Measurements from ENCODE around the gene TUBB1.

TUBB1 gene

GRCh38 chr20:59035381-59035780, 16.2 kb downstream of the TUBB1 start:
- Histone ChIP-seq H3K36me3 (replicated peaks; ENCODE audit: insufficient read depth, low read length) (peaks cover 12% of the 10 kb centered on the region), H2AFZ (ENCODE audit: low read length) (no peak overlapping the region), H3F3A (ENCODE audit: insufficient read depth, low read length) (peaks cover 19% of the 10 kb centered on the region), H4K20me1 (ENCODE audit: insufficient read depth, low read length) (0 out of 2 replicates have a peak, but pooled peaks cover 4% of the 10 kb centered on the region), H3K9me3 (replicated peaks; ENCODE audit: insufficient read depth, low read length) (no peaks in the 10 kb centered on the region), H3K9ac (ENCODE audit: low read length) (no peak overlapping the region), H3K4me2 (ENCODE audit: low read depth, low read length) (no peak overlapping the region), H3K4me3 (ENCODE audit: low read length) (no peak overlapping the region), H3K27me3 (replicated peaks; ENCODE audit: insufficient read depth, low read length) (no peaks in the 10 kb centered on the region), H3K27ac (ENCODE audit: low read length) (no peak overlapping the region), H3K9me2 (replicated peaks; ENCODE audit: insufficient read depth, low read length) (no peaks in the 10 kb centered on the region), H3K79me2 (ENCODE audit: low read length) (peaks cover 68% of the 10 kb centered on the region), H3K4me1 (ENCODE audit: low read length) (peaks cover 17% of the 10 kb centered on the region)
- no peak for TF ChIP-seq EZH2phosphoT487 (IDR thresholded peaks at IDR 0.05; ENCODE audit: low read length)
- no peak for TF ChIP-seq EZH2 (optimal IDR thresholded peaks at IDR 0.05; ENCODE audit: low read depth, low read length)
- TF ChIP-seq CTCF (IDR thresholded peaks at IDR 0.05; ENCODE audit: low read length) = no peak
- no peak for DNase-seq

GRCh38 chr20:59037386-59037785, 18.2 kb downstream of the TUBB1 start:
- no peak for DNase-seq
- no peaks in the 10 kb centered on the region for H3K27me3 ChIP-seq (replicated peaks; ENCODE audit: insufficient read depth, low read length)
- H4K20me1 ChIP-seq (ENCODE audit: insufficient read depth, low read length) = 0 out of 2 replicates have a peak, but pooled peaks cover 4% of the 10 kb centered on the region
- no peak overlapping the region for H3K4me3 ChIP-seq (ENCODE audit: low read length)
- H3K4me2 ChIP-seq (ENCODE audit: low read depth, low read length) = no peak overlapping the region
- H3K36me3 ChIP-seq (replicated peaks; ENCODE audit: insufficient read depth, low read length) = peaks cover 12% of the 10 kb centered on the region
- TF ChIP-seq EZH2phosphoT487 (IDR thresholded peaks at IDR 0.05; ENCODE audit: low read length) (no peak), EZH2 (optimal IDR thresholded peaks at IDR 0.05; ENCODE audit: low read depth, low read length) (no peak), CTCF (IDR thresholded peaks at IDR 0.05; ENCODE audit: low read length) (no peak)
- peaks cover 71% of the 10 kb centered on the region for H3K79me2 ChIP-seq (ENCODE audit: low read length)
- H3F3A ChIP-seq (ENCODE audit: insufficient read depth, low read length) = peaks cover 14% of the 10 kb centered on the region
- no peak overlapping the region for H3K27ac ChIP-seq (ENCODE audit: low read length)
- H3K9me2 ChIP-seq (replicated peaks; ENCODE audit: insufficient read depth, low read length) = no peaks in the 10 kb centered on the region
- H3K4me1 ChIP-seq (ENCODE audit: low read length) = peaks cover 16% of the 10 kb centered on the region; the same call in 1 of the 2 replicates
- no peak overlapping the region for H3K9ac ChIP-seq (ENCODE audit: low read length)
- no peak overlapping the region for H2AFZ ChIP-seq (ENCODE audit: low read length)
- H3K9me3 ChIP-seq (replicated peaks; ENCODE audit: insufficient read depth, low read length) = no peaks in the 10 kb centered on the region

GRCh38 chr20:59039233-59039632, 20.0 kb downstream of the TUBB1 start:
- peaks cover 73% of the 10 kb centered on the region for H3K79me2 ChIP-seq (ENCODE audit: low read length)
- 0 out of 2 replicates have a peak, but pooled peaks cover 4% of the 10 kb centered on the region for H4K20me1 ChIP-seq (ENCODE audit: insufficient read depth, low read length)
- no peak overlapping the region for H3K4me2 ChIP-seq (ENCODE audit: low read depth, low read length)
- peaks cover 12% of the 10 kb centered on the region for H3K36me3 ChIP-seq (replicated peaks; ENCODE audit: insufficient read depth, low read length)
- no peak overlapping the region for H3K27ac ChIP-seq (ENCODE audit: low read length)
- H3K9me2 ChIP-seq (replicated peaks; ENCODE audit: insufficient read depth, low read length) = no peaks in the 10 kb centered on the region
- H2AFZ ChIP-seq (ENCODE audit: low read length) = no peak overlapping the region
- no peak for DNase-seq
- H3K9ac ChIP-seq (ENCODE audit: low read length) = no peak overlapping the region
- TF ChIP-seq EZH2phosphoT487 (IDR thresholded peaks at IDR 0.05; ENCODE audit: low read length) (no peak), CTCF (IDR thresholded peaks at IDR 0.05; ENCODE audit: low read length) (no peak), EZH2 (optimal IDR thresholded peaks at IDR 0.05; ENCODE audit: low read depth, low read length) (no peak)
- no peaks in the 10 kb centered on the region for H3K9me3 ChIP-seq (replicated peaks; ENCODE audit: insufficient read depth, low read length)
- peaks cover 14% of the 10 kb centered on the region for H3K4me1 ChIP-seq (ENCODE audit: low read length)
- no peaks in the 10 kb centered on the region for H3F3A ChIP-seq (ENCODE audit: insufficient read depth, low read length)
- no peak overlapping the region for H3K4me3 ChIP-seq (ENCODE audit: low read length)
- no peaks in the 10 kb centered on the region for H3K27me3 ChIP-seq (replicated peaks; ENCODE audit: insufficient read depth, low read length)
